ENCODE measurements around the gene SLC35F5. TPM values are rescaled to one million over a fixed set of nuclear protein-coding genes. Genes with fewer than 3 reads are reported as not detected.
"Not testable (repeated sequence)": the region's sequence is repeated elsewhere in the genome, so short reads cannot be mapped to it uniquely, and the experiment has no call there.

SLC35F5 gene
- total RNA-seq, 1 donor from 2014 or later = 55.7 TPM

- TF ChIP-seq CTCF (IDR thresholded peaks at IDR 0.05) = no peak
- no peak overlapping the region for H3K27ac ChIP-seq
- H3K9me3 ChIP-seq = no peaks in the 10 kb centered on the region
- no peaks in the 10 kb centered on the region for H3K4me1 ChIP-seq
- intact Hi-C loops (cut with DNase I) = no loop called here
- H3K27me3 ChIP-seq = no peaks in the 10 kb centered on the region
- no peak overlapping the region for H3K4me3 ChIP-seq
- H3K36me3 ChIP-seq = no peaks in the 10 kb centered on the region
- DNase-seq (ENCODE audit: low spot score in 2 of 2) = no peak
These were observed 84.0 kb downstream of the SLC35F5 start for GRCh38 chr2:113672326-113672932.

- intact Hi-C loops (cut with DNase I); H3K4me1 ChIP-seq; DNase-seq (ENCODE audit: low spot score in 2 of 2); H3K9me3 ChIP-seq; H3K27me3 ChIP-seq; H3K36me3 ChIP-seq; H3K27ac ChIP-seq; H3K4me3 ChIP-seq: not testable (repeated sequence)
These were observed 87.4 kb downstream of the SLC35F5 start for GRCh38 chr2:113669013-113669412.

- H3K36me3 ChIP-seq; intact Hi-C loops (cut with DNase I); DNase-seq (ENCODE audit: low spot score in 2 of 2): not testable (repeated sequence)
These were observed 91.5 kb downstream of the SLC35F5 start for GRCh38 chr2:113664761-113665533.

GRCh38 chr2:113663285-113664060 is 93.0 kb downstream of the SLC35F5 start:
- DNase-seq (ENCODE audit: low spot score in 2 of 2); H3K27me3 ChIP-seq; H3K4me3 ChIP-seq; intact Hi-C loops (cut with DNase I); H3K36me3 ChIP-seq; H3K9me3 ChIP-seq; H3K4me1 ChIP-seq; H3K27ac ChIP-seq: not testable (repeated sequence)

More at GRCh38 chr2:113664761-113665533, 91.5 kb downstream of the SLC35F5 start:
- H3K9me3 ChIP-seq, H3K4me1 ChIP-seq, H3K27ac ChIP-seq, H3K4me3 ChIP-seq, H3K27me3 ChIP-seq: not testable (repeated sequence)

Other genes starting within 250 kb of the SLC35F5 start
- 5.5 TPM for gene RABL2A, start 129.4 kb downstream of the SLC35F5 start, total RNA-seq
- 45.4 TPM for gene ACTR3, start 133.4 kb upstream of the SLC35F5 start, total RNA-seq